GM21737 (cell line): ENCODE results near the gene NCAM2.

Source experiments
- ATAC-seq: cut with Tn5 transposase; IDR thresholded peaks from one replicate; pipeline ENCODE4 v1.9.1; 2021; ENCODE audit warnings: mild to moderate bottlenecking, moderate library complexity; ENCODE audit not compliant: unreplicated experiment

NCAM2 gene

GRCh38 chr21:20997636-20998455 lies at the start of gene NCAM2:
NCAM2 (plus strand) TSS chr21:20998409.
- no peak for ATAC-seq

DNA sequence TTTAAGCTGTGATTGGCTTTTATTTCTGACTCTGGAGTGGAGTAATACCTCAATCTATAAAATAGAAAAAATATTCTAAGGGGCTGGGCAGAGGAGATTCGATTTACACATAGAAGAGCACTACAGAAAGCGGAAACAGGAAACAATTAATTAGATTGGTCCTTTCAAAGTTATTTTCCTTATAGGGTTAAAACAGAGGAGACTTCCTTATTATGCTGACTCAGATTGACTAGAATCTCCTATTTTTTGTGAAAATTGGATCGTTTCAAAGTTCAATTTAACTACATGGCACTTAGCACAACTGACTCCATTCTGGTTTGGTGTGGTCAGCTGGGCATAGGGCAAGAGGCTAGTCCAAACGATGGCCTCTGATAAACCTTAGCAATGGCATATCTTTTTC lies 48.3 kb upstream of the NCAM2 start:
- ATAC-seq, result no peak

- no peak for ATAC-seq
Observed at GRCh38 chr21:20965816-20966215, 32.4 kb upstream of the NCAM2 start.

- ATAC-seq, result no peak
Observed at GRCh38 chr21:20968391-20968790, 29.8 kb upstream of the NCAM2 start.

- no peak for ATAC-seq
Observed at GRCh38 chr21:20970691-20971090, 27.5 kb upstream of the NCAM2 start.

GRCh38 chr21:20971296-20971921 lies 26.8 kb upstream of the NCAM2 start:
- ATAC-seq, result no peak

- no peak for ATAC-seq
Observed at GRCh38 chr21:20994790-20995189, 3.4 kb upstream of the NCAM2 start.

GRCh38 chr21:20996421-20997310 lies 1.5 kb upstream of the NCAM2 start:
- no peak for ATAC-seq

GRCh38 chr21:20997311-20997635 lies 936 bp upstream of the NCAM2 start:
- ATAC-seq, result no peak

DNA sequence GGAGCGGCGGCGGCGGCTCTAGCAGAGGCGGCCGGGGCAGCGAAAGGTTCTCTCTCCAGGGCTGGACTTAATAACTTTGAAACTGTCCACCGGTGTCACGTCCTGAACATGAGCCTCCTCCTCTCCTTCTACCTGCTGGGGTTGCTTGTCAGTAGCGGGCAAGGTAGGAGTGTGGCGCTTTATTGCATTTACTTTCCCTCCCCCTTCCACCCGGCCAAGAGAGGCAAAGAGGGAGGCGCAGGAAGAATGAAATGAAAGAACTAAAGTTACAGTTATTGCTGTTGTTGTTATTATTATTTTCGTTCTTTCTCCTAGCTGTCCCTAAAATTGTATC lies 214 bp downstream of the NCAM2 start:
- ATAC-seq, result no peak

DNA sequence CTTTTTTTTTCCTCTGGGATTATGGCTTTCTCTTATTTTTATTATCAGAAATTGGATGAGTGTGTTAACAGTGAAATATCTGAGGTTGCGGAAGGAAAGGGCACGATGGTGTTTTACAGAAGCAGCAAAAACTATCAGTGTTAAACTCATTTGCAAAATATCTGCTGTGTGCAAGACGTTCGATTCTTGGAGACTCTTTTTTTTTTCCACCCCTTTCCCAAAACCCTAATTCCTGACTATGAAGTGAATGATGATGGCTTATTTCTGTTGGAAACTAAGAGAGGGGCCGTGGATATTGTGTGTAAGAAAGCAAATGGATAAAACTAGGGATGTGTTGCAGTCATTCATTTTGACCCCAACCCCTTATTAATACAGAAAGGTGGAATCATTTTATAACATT lies 677 bp downstream of the NCAM2 start:
- ATAC-seq, result no peak

DNA sequence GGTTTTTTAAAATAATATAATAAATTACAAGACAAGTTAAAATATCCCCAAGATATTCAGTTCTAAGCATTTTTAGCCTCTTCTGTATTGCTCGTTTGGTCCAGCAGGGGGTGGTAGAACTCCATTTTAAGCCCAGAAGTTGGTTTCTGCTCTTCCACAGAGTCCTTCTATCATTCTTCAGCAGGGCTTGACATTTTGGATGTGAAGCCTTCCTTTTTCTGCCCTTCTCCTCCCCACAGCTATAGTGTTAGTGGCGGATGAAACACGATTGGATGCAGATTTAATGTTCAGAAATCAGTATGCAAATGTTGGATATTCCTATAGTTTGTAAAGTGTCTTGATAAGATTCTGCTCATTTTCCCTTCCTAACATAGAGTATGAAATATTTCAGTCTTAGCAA lies 1.4 kb downstream of the NCAM2 start:
- ATAC-seq, result no peak

DNA sequence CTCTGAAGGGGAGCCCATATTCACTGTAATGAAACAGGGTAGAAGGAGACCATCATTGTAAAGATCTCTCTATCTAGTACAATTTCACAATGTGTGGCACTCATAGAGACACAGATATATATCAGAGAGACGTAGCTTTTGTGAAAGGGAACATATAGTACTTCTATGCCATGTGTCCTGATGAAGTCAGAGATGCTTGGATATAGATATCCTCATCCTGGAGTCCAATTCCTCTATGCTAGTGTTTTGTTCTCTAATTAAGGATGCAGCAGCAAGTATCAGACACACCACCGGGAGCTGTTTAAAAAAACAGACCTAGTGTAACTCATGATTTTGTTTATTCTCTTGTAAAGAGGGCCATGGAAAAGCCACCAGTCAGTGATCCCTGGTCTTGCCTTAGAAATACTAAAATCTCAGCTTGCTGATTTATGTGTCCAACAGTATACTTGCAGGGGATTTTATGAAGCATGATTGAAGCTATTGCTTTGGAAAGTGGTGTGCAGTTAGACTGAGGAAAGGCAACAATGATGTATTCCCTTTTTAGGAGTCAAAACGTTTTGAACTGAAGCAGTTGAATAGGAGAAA lies 2.5 kb downstream of the NCAM2 start:
- ATAC-seq, result no peak

DNA sequence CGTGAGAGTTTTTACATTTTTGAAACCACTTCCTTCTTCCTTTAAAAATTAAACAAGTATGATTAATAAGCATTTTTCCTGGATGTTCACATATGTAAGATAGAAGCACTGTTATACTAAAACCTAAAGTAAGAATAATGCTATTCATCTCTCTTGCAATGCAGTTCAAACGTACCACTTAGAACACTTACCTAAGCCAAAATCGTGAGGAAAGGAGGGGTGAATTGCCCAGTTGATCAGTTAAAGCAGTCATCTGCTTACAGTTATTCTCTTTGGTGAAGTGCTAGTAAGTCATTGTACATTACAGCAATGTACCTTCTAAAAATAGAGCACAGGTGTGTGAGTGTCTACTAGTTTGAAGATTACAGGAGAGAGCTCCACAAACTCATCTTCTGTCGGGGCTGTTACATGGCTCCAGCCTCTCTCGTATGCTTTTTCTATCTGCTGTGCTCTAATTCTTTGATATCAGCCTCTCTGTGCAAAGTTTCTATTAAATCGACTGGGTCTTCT lies 3.4 kb downstream of the NCAM2 start:
- ATAC-seq, result no peak

- ATAC-seq, result no peak
Observed at GRCh38 chr21:21002153-21002552, 3.9 kb downstream of the NCAM2 start.

DNA sequence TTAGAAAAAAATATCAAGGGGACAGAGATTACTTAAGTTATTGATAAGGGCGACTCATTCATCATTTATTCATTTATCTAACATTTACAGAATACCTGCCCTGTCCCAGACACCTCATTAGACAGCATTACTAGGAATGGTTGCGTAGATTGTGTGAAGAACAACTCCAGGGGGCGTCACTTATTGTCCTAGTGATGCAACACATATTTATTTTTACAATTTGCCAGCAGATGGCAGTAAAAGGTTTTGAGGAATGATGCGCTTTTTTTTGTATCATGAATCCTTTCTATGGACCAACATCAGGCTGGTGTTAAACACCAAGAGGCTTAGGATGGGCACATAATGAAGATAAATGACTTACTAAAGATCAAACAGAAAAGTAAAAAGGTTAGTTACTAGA lies 5.5 kb downstream of the NCAM2 start:
- no peak for ATAC-seq

DNA sequence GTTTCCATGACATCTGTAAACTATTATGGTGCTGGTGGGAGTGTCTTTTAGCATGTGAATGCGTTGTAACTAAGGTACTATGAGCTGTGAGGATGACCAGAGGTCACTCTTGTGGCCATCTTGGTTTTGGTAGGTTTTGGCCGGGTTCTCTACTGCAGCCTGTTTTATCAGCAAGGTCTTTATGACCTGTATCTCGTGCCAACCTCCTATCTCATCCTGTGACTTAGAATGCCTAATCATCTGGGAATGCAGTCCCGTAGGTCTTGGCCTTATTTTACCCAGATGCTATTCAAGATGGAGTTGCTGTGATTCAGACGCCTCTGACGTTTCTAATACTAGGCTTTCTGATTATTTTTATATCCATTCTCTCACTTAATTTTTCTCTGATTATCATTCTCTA lies 9.4 kb downstream of the NCAM2 start:
- no peak for ATAC-seq

- no peak for ATAC-seq
Observed at GRCh38 chr21:21010228-21010627, 12.0 kb downstream of the NCAM2 start.

DNA sequence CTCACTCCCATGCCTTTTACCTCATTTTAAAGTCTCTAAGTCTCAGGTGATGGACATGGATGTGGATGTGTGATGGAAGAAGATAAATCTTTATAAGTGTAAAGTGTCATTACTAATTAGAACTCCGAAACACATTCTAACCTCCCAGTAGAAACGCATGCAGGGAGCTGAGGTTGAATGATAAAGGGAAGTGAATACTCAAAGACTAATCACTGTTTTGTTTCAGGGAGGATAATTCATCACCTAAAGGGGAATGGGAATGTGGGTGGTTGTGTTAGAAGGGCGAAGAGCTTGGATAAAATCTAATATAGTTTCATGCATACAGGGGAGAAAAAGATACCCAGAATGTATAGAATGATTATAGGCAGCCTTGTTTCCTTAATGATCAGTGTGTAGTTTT lies 12.5 kb downstream of the NCAM2 start:
- ATAC-seq, result no peak

DNA sequence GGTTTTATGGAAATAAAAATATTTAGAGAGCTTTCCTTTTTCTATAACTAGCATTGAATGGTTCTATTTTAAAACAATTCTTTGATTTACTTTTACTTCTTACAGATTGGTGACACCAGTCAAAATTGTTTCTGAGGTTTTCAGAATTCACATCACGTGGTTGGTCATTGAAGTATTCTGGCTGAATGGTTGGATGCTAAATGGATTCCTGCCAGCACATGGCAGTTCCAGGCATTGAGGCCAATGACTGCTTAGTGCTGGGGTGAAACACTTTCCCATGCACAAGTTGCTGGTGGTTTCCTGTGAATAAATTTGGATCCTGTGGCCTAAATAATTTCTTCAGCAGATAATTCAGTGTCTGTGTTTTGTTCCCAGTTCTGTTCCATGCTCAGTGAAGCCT lies 20.6 kb downstream of the NCAM2 start:
- no peak for ATAC-seq

DNA sequence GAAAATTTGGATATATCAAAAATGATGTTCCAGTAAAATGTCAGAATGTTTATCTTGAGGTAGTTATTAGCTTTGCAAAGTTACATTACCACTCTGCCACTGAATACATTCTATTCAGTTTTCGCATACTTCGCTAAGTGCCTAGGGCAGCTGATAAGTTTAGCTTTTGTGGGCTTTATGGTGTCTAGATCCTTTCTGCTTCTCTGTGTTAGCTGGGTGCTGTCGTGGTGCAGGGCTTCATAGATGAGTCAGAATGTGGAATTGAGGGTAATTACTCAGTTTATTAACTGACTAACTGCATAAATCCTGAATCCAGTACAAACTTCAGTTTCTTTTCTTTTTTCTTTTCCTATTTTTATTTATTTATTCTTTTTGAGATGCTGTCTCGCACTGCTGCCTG lies 21.5 kb downstream of the NCAM2 start:
- ATAC-seq, result no peak
